Measurements from ENCODE around the gene SERPIND1.

GRCh38 chr22:20748082-20748481 is 25.8 kb upstream of the SERPIND1 start:
- TF ChIP-seq CTCF (IDR thresholded peaks at IDR 0.05; ENCODE audit: low read depth, low read length) (no peak), POLR2A (IDR thresholded peaks at IDR 0.05; ENCODE audit: extremely low read depth, insufficient read length) (no peak), MYC (IDR thresholded peaks at IDR 0.05; ENCODE audit: low read depth, low read length) (no peak), MAX (IDR thresholded peaks at IDR 0.05; ENCODE audit: low read depth, low read length) (no peak)

All from NB4 (cell line).